SK-N-SH (cell line): ENCODE results near the gene NEDD1. TPM values are rescaled to one million over a fixed set of nuclear protein-coding genes. Genes with fewer than 3 reads are reported as not detected.

Experiments
- CTCF ChIA-PET: fragments of 300-600, 350-600 bp; formaldehyde crosslinking; extraction: SDS; loops from one replicate; lab custom pipeline; 2021; lab: Yijun Ruan, JAX
- POLR2A ChIA-PET: fragments of 350-600 bp; sonication (Branson Sonifier 250); formaldehyde crosslinking; extraction: SDS; loops from one replicate; lab custom pipeline; 2020; ENCODE audit warnings: antibody characterized with exemption, inconsistent platforms; lab: Yijun Ruan, JAX
- DNase-seq: peaks from one replicate; pipeline ENCODE4 v3.0.0; 2012
- H2AFZ ChIP-seq: fragments of 200-600 bp; sonication (generic); 2 replicates; pipeline ENCODE4 v1.8.1; 2016; ENCODE audit warnings: antibody characterized with exemption, mild to moderate bottlenecking, low read depth
- H3F3A ChIP-seq: fragments of 200-600 bp; sonication (generic); replicated peaks from 2 replicates; pipeline ENCODE3; 2016; ENCODE audit warnings: antibody characterized with exemption, mild to moderate bottlenecking; ENCODE audit not compliant: insufficient read depth
- H3K27ac ChIP-seq, 2 experiments: fragments of 200-500 bp in 1 of 2; fragments of 200-600 bp in 1 of 2; sonication (Bioruptor generic) in 1 of 2; sonication (generic), shearing (Covaris generic) in 1 of 2; 2 replicates each; pipeline versions ENCODE4 v1.5.1 to v1.6.1; 2014 to 2016; ENCODE audit warnings: low read depth in 2 of 2, inconsistent platforms in 1 of 2, low read length in 1 of 2, mild to moderate bottlenecking in 1 of 2, mixed read lengths in 1 of 2
- H3K27me3 ChIP-seq: fragments of 200-600 bp; sonication (generic), shearing (Covaris generic); 2 replicates; pipeline ENCODE4 v1.6.1; 2016; ENCODE audit warnings: mixed run types; ENCODE audit not compliant: insufficient read depth
- H3K36me3 ChIP-seq, 2 experiments: fragments of 200-500 bp in 1 of 2; fragments of 200-600 bp in 1 of 2; sonication (Bioruptor generic) in 1 of 2; sonication (generic) in 1 of 2; replicated peaks in 1 of 2; 2 replicates each; pipeline versions ENCODE3 to v1.5.1; 2014 to 2016; ENCODE audit warnings: low read length in 1 of 2, mild to moderate bottlenecking in 1 of 2; ENCODE audit not compliant: insufficient read depth in 2 of 2, control insufficient read depth in 1 of 2
- H3K4me1 ChIP-seq, 2 experiments: fragments of 200-500 bp in 1 of 2; fragments of 200-600 bp in 1 of 2; sonication (Bioruptor generic) in 1 of 2; sonication (generic), shearing (Covaris generic) in 1 of 2; 2 replicates each; pipeline versions ENCODE4 v1.5.1 to v1.6.1; 2014 to 2016; ENCODE audit warnings: low read depth in 1 of 2, low read length in 1 of 2, mixed run types in 1 of 2; ENCODE audit not compliant: insufficient read depth in 2 of 2, control insufficient read depth in 1 of 2
- H3K4me2 ChIP-seq: fragments of 200-600 bp; sonication (generic), shearing (Covaris generic); 2 replicates; pipeline ENCODE4 v1.6.1; 2017; ENCODE audit warnings: mixed run types
- H3K4me3 ChIP-seq, 2 experiments: fragments of 200-500 bp in 1 of 2; fragments of 200-600 bp in 1 of 2; sonication (Bioruptor generic) in 1 of 2; sonication (generic), shearing (Covaris generic) in 1 of 2; 2 replicates each; pipeline versions ENCODE4 v1.5.1 to v1.8.1; 2014 to 2016; ENCODE audit warnings: low read depth in 2 of 2, inconsistent platforms in 1 of 2, low read length in 1 of 2, mild to moderate bottlenecking in 1 of 2, mixed read lengths in 1 of 2, moderate library complexity in 1 of 2
- H3K79me2 ChIP-seq: fragments of 200-600 bp; sonication (generic); 2 replicates; pipeline ENCODE4 v1.8.1; 2017; ENCODE audit warnings: mild to moderate bottlenecking; ENCODE audit not compliant: insufficient read depth
- H3K9ac ChIP-seq: fragments of 200-600 bp; sonication (generic); 2 replicates; pipeline ENCODE4 v1.6.1; 2017; ENCODE audit warnings: mixed run types
- H3K9me2 ChIP-seq: fragments of 200-600 bp; sonication (generic); 2 replicates; pipeline ENCODE4 v1.6.1; 2017; ENCODE audit warnings: mixed run types
- H3K9me3 ChIP-seq: fragments of 200-600 bp; sonication (generic); 2 replicates; pipeline ENCODE4 v1.6.1; 2017; ENCODE audit warnings: mixed run types, mild to moderate bottlenecking, moderate library complexity
- H4K20me1 ChIP-seq: fragments of 200-600 bp; sonication (generic); 2 replicates; pipeline ENCODE4 v1.6.1; 2017; ENCODE audit warnings: mild to moderate bottlenecking, mixed run types; ENCODE audit not compliant: insufficient read depth
- CTCF ChIP-seq: fragments of 200-600 bp; sonication (generic); IDR thresholded peaks from 2 replicates; pipeline ENCODE4 v1.6.1; 2017; ENCODE audit warnings: antibody characterized with exemption, mild to moderate bottlenecking, moderate library complexity
- ELF1 ChIP-seq: IDR thresholded peaks from 2 replicates; pipeline ENCODE4 v1.4.0; 2012
- EZH2phosphoT487 ChIP-seq: fragments of 200-600 bp; sonication (generic); IDR thresholded peaks from 2 replicates; pipeline ENCODE4 v1.6.1; 2017; ENCODE audit warnings: low read depth, mixed run types, mild to moderate bottlenecking, antibody characterized with exemption, moderate library complexity, borderline replicate concordance
- FOXJ3 ChIP-seq: sonication (generic); formaldehyde crosslinking; IDR thresholded peaks from 2 replicates; pipeline ENCODE4 v1.5.1; 2020; ENCODE audit warnings: mild to moderate bottlenecking, missing genetic modification reagents
- FOXM1 ChIP-seq: IDR thresholded peaks from 2 replicates; pipeline ENCODE4 v1.4.0; 2012; ENCODE audit warnings: low read depth, mild to moderate bottlenecking
- GABPA ChIP-seq: IDR thresholded peaks from 2 replicates; pipeline ENCODE4 v1.4.0; 2012; ENCODE audit warnings: low read depth, mild to moderate bottlenecking
- GATA2 ChIP-seq: sonication (generic); formaldehyde crosslinking; IDR thresholded peaks from 2 replicates; pipeline ENCODE4 v1.5.0; 2020; ENCODE audit warnings: mild to moderate bottlenecking, missing genetic modification reagents
- IRF3 ChIP-seq: fragments of 150-350 bp; IDR thresholded peaks from 2 replicates; pipeline ENCODE4 v1.6.1; 2016; ENCODE audit warnings: mild to moderate bottlenecking, low read depth, low read length
- PBX3 ChIP-seq: IDR thresholded peaks from 2 replicates; pipeline ENCODE4; 2012
- POLR2AphosphoS5 ChIP-seq: IDR thresholded peaks from 2 replicates; pipeline ENCODE4 v1.6.1; 2012; ENCODE audit warnings: low read depth, low read length
- RAD21 ChIP-seq: IDR thresholded peaks from 2 replicates; pipeline ENCODE4 v1.6.1; 2012; ENCODE audit warnings: mild to moderate bottlenecking, low read length
- REST ChIP-seq: IDR thresholded peaks from 2 replicates; pipeline ENCODE4 v1.6.1; 2012; ENCODE audit warnings: mild to moderate bottlenecking, low read depth, low read length, moderate library complexity
- RXRA ChIP-seq: IDR thresholded peaks from 2 replicates; pipeline ENCODE4 v1.4.0; 2012; ENCODE audit warnings: low read depth, mild to moderate bottlenecking, borderline replicate concordance
- USF2 ChIP-seq: fragments of 150-350 bp; IDR thresholded peaks from 2 replicates; pipeline ENCODE4 v1.6.1; 2017; ENCODE audit warnings: antibody characterized with exemption, low read length, low read depth, borderline replicate concordance
- WGBS: methylation state at CpG from one replicate; pipeline ENCODE4 v1.1.6; 2017; ENCODE audit warnings: low lambda C conversion rate; 5-methylcytosine and 5-hydroxymethylcytosine counted together
- polyA plus RNA-seq, 3 experiments: library from polyadenylated mRNA; depleted of rRNA; stranded (reverse); fragments of >200 nt; gene quantifications; 2 replicates each; pipeline ENCODE4 v1.2.3, GENCODE V29; 2012

The NEDD1 gene
- polyA plus RNA-seq, 1 of the 3 experiments (the other 2 are of a cell fraction) = 6.0 TPM

- H3F3A ChIP-seq = no peaks in the 10 kb centered on the region
- H3K9me3 ChIP-seq = no peaks in the 10 kb centered on the region
- no peak overlapping the region for H2AFZ ChIP-seq
- no peaks in the 10 kb centered on the region for H3K79me2 ChIP-seq
- no peaks in the 10 kb centered on the region for H3K4me1 ChIP-seq
- H3K9me2 ChIP-seq = no peaks in the 10 kb centered on the region
- H3K9ac ChIP-seq = no peak overlapping the region
- no peaks in the 10 kb centered on the region for H3K36me3 ChIP-seq
- WGBS = 59% methylated on average over 6 of the region's 6 CpGs
- DNase-seq = no peak
- no peak overlapping the region for H3K27ac ChIP-seq
- no peak for TF ChIP-seq ELF1
- no peak for TF ChIP-seq FOXM1
- TF ChIP-seq REST = no peak
- TF ChIP-seq CTCF = no peak
- no peak for TF ChIP-seq RXRA
- no peak for TF ChIP-seq EZH2phosphoT487
- no peak for TF ChIP-seq RAD21
- no peak overlapping the region for H3K4me3 ChIP-seq
- CTCF ChIA-PET = interaction anchor here (0.9 to 2.4 kb wide), 3 partner anchors 9 to 409 kb away, joined by 3 to 7 read pairs (median 4); no protein-coding TSS in a partner anchor
- POLR2A ChIA-PET = no interaction called here
- no peak overlapping the region for H3K4me2 ChIP-seq
- H4K20me1 ChIP-seq = no peaks in the 10 kb centered on the region
- peaks cover 5% of the 10 kb centered on the region; the same call in 1 of the 2 replicates for H3K27me3 ChIP-seq
Measured at GRCh38 chr12:96995861-96996260, 88.8 kb downstream of the NEDD1 start.

GRCh38 chr12:96997797-96998484 is 90.9 kb downstream of the NEDD1 start:
- H3K4me1 ChIP-seq = no peaks in the 10 kb centered on the region
- ChIA-PET POLR2A (no interaction called here), CTCF (interaction anchor here (1.2 kb wide), 1 partner anchor 11 kb away, joined by 4 read pairs; no protein-coding TSS in a partner anchor)
- H3K9ac ChIP-seq = no peak overlapping the region
- no peak overlapping the region for H3K4me3 ChIP-seq
- DNase-seq = no peak
- no peak overlapping the region for H3K4me2 ChIP-seq
- no peaks in the 10 kb centered on the region for H4K20me1 ChIP-seq
- no peaks in the 10 kb centered on the region for H3K79me2 ChIP-seq
- peaks cover 5% of the 10 kb centered on the region; the same call in 1 of the 2 replicates for H3K27me3 ChIP-seq
- no peak overlapping the region for H2AFZ ChIP-seq
- H3K27ac ChIP-seq = no peak overlapping the region
- no peaks in the 10 kb centered on the region for H3K9me3 ChIP-seq
- no peaks in the 10 kb centered on the region for H3K36me3 ChIP-seq
- no peaks in the 10 kb centered on the region for H3F3A ChIP-seq
- no peaks in the 10 kb centered on the region for H3K9me2 ChIP-seq
- WGBS = 22% methylated on average over 7 of the region's 7 CpGs
- TF ChIP-seq CTCF = no peak
- no peak for TF ChIP-seq GATA2 (CRISPR knock-in tag)
- no peak for TF ChIP-seq POLR2AphosphoS5
- no peak for TF ChIP-seq IRF3
- no peak for TF ChIP-seq GABPA
- TF ChIP-seq PBX3 = no peak
- no peak for TF ChIP-seq FOXJ3
- TF ChIP-seq USF2 = no peak
